Measurements from ENCODE around the gene NFIB. TPM values are rescaled to one million over a fixed set of nuclear protein-coding genes. Genes with fewer than 3 reads are reported as not detected.

The NFIB gene
- total and polyA plus RNA-seq, 2 of the 8 experiments (the other 6 are each of a cell fraction or from before 2014, with no cell fraction given), result 2.6 to 13.1 TPM

- no peak overlapping the region for H2BK12ac ChIP-seq (ENCODE audit: low read depth, low read length)
- H3K23ac ChIP-seq (ENCODE audit: insufficient read length), result no peak overlapping the region
- no peaks in the 10 kb centered on the region for H3K27me3 ChIP-seq (replicated peaks in 1 of 4; ENCODE audit: control insufficient read depth in 3 of 4, extremely low read depth in 1 of 4, insufficient read depth in 3 of 4, low read length in 3 of 4)
- H3K18ac ChIP-seq (ENCODE audit: extremely low read depth, low read length), result no peak overlapping the region
- no peak overlapping the region for H3K27ac ChIP-seq (ENCODE audit: low read depth, low read length)
- WGBS, 2 experiments (ENCODE audit: extremely low coverage in 1 of 2, insufficient coverage in 1 of 2, insufficient read length in 1 of 2, insufficient replicate concordance in 2 of 2, low coverage in 1 of 2, low lambda C conversion rate in 2 of 2, missing lambda C conversion rate in 1 of 2), result 77% methylated on average over 1 of the region's 1 CpG; no CpG with 5 or more reads in 1 of the 2 experiments
- no peak overlapping the region for H4K8ac ChIP-seq (ENCODE audit: extremely low read depth, insufficient read depth, low read length)
- DNase-seq (ENCODE audit: low read depth in 1 of 2, low spot score in 2 of 2) (no peak), FAIRE-seq (no peak)
- H3K79me1 ChIP-seq (ENCODE audit: low read depth, low read length), result no peaks in the 10 kb centered on the region
- no peak overlapping the region for H2AFZ ChIP-seq (ENCODE audit: low read length)
- no peaks in the 10 kb centered on the region for H4K20me1 ChIP-seq (replicated peaks in 1 of 2; ENCODE audit: control insufficient read depth in 1 of 2, insufficient read depth in 2 of 2, low read length in 2 of 2)
- no peak overlapping the region for H3K56ac ChIP-seq (replicated peaks; ENCODE audit: insufficient read length, low read depth, low read length)
- H3K23me2 ChIP-seq (ENCODE audit: low read depth, low read length), result no peaks in the 10 kb centered on the region
- no peaks in the 10 kb centered on the region for H3K9me3 ChIP-seq (ENCODE audit: insufficient read depth in 2 of 2, low read depth in 1 of 2, low read length in 1 of 2)
- H3K36me3 ChIP-seq (ENCODE audit: control insufficient read depth in 2 of 4, insufficient read depth in 4 of 4, low read length in 3 of 4), result no peaks in the 10 kb centered on the region
- TF ChIP-seq GABPA (IDR thresholded peaks at IDR 0.05; ENCODE audit: borderline replicate concordance, insufficient read depth, low read length) (no peak), SUZ12 (IDR thresholded peaks at IDR 0.05; ENCODE audit: low read length) (no peak), CBX8 (IDR thresholded peaks at IDR 0.05; ENCODE audit: borderline replicate concordance, low read depth, low read length) (no peak), SP4 (IDR thresholded peaks at IDR 0.05; ENCODE audit: low read length) (no peak), CREB1 (IDR thresholded peaks at IDR 0.05) (no peak), CHD1 (IDR thresholded peaks at IDR 0.05; ENCODE audit: low read depth, low read length) (no peak), JUND (IDR thresholded peaks at IDR 0.05; ENCODE audit: low read length) (no peak), SAP30 (IDR thresholded peaks at IDR 0.05; ENCODE audit: insufficient read depth, insufficient replicate concordance, low read length) (no peak), TAF7 (optimal IDR thresholded peaks at IDR 0.05; ENCODE audit: borderline replicate concordance, low read depth, low read length) (no peak)
- TF ChIP-seq, protein P1, sequence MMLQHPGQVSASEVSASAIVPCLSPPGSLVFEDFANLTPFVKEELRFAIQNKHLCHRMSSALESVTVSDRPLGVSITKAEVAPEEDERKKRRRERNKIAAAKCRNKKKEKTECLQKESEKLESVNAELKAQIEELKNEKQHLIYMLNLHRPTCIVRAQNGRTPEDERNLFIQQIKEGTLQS (IDR thresholded peaks at IDR 0.05; ENCODE audit: insufficient read depth, low read depth, low read length), result no peak
- H3K4ac ChIP-seq (replicated peaks; ENCODE audit: insufficient read length, low read depth, low read length), result no peak overlapping the region
- no peak overlapping the region for H2BK5ac ChIP-seq (ENCODE audit: low read depth, low read length)
- H3K4me3 ChIP-seq (ENCODE audit: extremely low read depth in 1 of 4, insufficient read depth in 2 of 4, low read depth in 3 of 4, low read length in 4 of 4), result no peak overlapping the region
- H2BK20ac ChIP-seq (ENCODE audit: low read length), result no peak overlapping the region
- no peak overlapping the region for H2BK15ac ChIP-seq (ENCODE audit: low read length)
- no peak overlapping the region for H3K4me2 ChIP-seq (ENCODE audit: insufficient read depth in 1 of 2, low read depth in 2 of 2, low read length in 2 of 2)
- H2BK120ac ChIP-seq (replicated peaks; ENCODE audit: low read depth, low read length), result no peak overlapping the region
- POLR2A ChIA-PET (ENCODE audit: partially characterized antibody), result no interaction called here
- no peak overlapping the region for H3K14ac ChIP-seq (ENCODE audit: insufficient read length)
- H3K4me1 ChIP-seq (replicated peaks in 1 of 4; ENCODE audit: control insufficient read depth in 3 of 4, insufficient read depth in 4 of 4, low read length in 3 of 4), result peaks cover 2 to 12% (median 5%) of the 10 kb centered on the region in 4 experiments; a peak in 6 of 7 replicates
- CTCF ChIA-PET (ENCODE audit: partially characterized antibody), result interaction anchor here (0.7 to 0.8 kb wide), 2 partner anchors 17 to 65 kb away, joined by 3 read pairs; no protein-coding TSS in a partner anchor
- no peak overlapping the region for H4K5ac ChIP-seq (ENCODE audit: insufficient read length, low read depth, low read length)
- H2AK5ac ChIP-seq (ENCODE audit: low read depth, low read length), result no peak overlapping the region
- no peak overlapping the region for H4K91ac ChIP-seq (replicated peaks; ENCODE audit: insufficient read length, low read length)
- H3K9ac ChIP-seq (replicated peaks in 1 of 4; ENCODE audit: extremely low read depth in 1 of 4, low read depth in 3 of 4, low read length in 3 of 4), result no peak overlapping the region
- no peaks in the 10 kb centered on the region; a peak in 1 of 4 replicates for H3K79me2 ChIP-seq (ENCODE audit: control insufficient read depth in 1 of 2, insufficient read depth in 2 of 2, low read length in 2 of 2)
These were observed 101.9 kb downstream of the NFIB start for GRCh38 chr9:14212077-14212476.
